GM06990 (cell line): ENCODE data around the gene TBC1D22A.

Experiments
- DNase-seq: peaks from one replicate; pipeline ENCODE4 v3.0.0-alpha.2; 2011; ENCODE audit not compliant: insufficient read length; ENCODE audit errors: extremely low read depth
- H3K27me3 ChIP-seq: replicated peaks from 2 replicates; pipeline ENCODE4 v1.6.0; 2011; ENCODE audit warnings: low read length; ENCODE audit not compliant: control insufficient read depth, insufficient read depth
- H3K36me3 ChIP-seq: 2 replicates; pipeline ENCODE4 v1.5.1; 2011; ENCODE audit warnings: low read length; ENCODE audit not compliant: control insufficient read depth, insufficient read depth
- H3K4me3 ChIP-seq: replicated peaks from 2 replicates; pipeline ENCODE4 v1.5.1; 2011; ENCODE audit warnings: low read depth, mild to moderate bottlenecking, control low read depth, low read length
- TF ChIP-seq, protein P1 (sequence below): IDR thresholded peaks from 2 replicates; pipeline ENCODE4 v1.5.1; 2011; ENCODE audit warnings: low read length, control low read depth, mild to moderate bottlenecking, inconsistent platforms; ENCODE audit not compliant: insufficient read depth, poor library complexity, severe bottlenecking

Gene TBC1D22A

DNA sequence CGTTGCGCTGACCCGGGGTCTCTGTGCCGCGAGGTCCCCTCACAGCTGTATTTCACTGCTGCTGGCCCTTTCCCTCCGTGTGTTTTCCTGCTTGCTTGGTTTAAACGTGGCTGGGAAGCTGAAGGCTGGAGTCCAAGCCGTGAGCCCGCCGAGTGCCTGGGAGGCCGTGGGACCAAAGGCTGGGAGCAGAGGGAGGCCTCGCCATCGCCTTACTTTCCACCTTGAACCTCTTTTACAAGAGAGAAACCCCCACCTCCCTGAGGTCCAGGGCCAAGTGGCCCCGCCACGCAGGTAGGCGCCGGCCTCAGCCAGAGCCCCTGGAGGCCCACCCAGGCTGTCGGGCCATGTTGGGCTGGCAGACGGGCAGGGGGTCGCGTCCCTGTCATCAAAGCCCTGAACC is 411.6 kb downstream of the TBC1D22A start:
- TF ChIP-seq, protein P1, sequence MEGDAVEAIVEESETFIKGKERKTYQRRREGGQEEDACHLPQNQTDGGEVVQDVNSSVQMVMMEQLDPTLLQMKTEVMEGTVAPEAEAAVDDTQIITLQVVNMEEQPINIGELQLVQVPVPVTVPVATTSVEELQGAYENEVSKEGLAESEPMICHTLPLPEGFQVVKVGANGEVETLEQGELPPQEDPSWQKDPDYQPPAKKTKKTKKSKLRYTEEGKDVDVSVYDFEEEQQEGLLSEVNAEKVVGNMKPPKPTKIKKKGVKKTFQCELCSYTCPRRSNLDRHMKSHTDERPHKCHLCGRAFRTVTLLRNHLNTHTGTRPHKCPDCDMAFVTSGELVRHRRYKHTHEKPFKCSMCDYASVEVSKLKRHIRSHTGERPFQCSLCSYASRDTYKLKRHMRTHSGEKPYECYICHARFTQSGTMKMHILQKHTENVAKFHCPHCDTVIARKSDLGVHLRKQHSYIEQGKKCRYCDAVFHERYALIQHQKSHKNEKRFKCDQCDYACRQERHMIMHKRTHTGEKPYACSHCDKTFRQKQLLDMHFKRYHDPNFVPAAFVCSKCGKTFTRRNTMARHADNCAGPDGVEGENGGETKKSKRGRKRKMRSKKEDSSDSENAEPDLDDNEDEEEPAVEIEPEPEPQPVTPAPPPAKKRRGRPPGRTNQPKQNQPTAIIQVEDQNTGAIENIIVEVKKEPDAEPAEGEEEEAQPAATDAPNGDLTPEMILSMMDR, result no peak
- Histone ChIP-seq H3K4me3 (no peak overlapping the region), H3K27me3 (no peaks in the 10 kb centered on the region), H3K36me3 (peaks cover 7% of the 10 kb centered on the region)
- peak; percentile 3 for DNase-seq

DNA sequence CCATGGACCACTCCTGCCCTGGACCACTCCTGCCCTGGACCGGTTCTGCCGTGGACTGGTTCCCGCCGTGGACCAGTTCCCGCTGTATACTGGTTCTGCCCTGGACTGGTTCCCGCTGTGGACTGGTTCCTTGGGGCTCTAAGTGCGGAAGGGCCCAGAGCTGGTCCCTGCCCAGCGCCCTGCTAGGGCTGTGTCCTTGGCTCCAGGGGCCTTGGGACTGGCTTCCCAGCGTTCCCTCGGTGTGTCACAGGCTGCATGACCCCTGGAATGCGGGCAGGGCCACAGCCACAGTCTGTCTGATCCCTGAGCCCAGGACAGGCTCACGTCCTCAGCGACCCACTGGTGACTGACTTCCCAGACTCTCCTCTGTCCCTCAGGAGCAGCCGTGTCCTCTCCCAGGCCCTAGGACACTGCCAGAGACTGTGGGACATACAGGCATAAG is 412.2 kb downstream of the TBC1D22A start:
- Histone ChIP-seq H3K27me3 (no peaks in the 10 kb centered on the region), H3K36me3 (peaks cover 7% of the 10 kb centered on the region), H3K4me3 (no peak overlapping the region)
- DNase-seq, result peak; percentile 0
- TF ChIP-seq, protein P1, result no peak

DNA sequence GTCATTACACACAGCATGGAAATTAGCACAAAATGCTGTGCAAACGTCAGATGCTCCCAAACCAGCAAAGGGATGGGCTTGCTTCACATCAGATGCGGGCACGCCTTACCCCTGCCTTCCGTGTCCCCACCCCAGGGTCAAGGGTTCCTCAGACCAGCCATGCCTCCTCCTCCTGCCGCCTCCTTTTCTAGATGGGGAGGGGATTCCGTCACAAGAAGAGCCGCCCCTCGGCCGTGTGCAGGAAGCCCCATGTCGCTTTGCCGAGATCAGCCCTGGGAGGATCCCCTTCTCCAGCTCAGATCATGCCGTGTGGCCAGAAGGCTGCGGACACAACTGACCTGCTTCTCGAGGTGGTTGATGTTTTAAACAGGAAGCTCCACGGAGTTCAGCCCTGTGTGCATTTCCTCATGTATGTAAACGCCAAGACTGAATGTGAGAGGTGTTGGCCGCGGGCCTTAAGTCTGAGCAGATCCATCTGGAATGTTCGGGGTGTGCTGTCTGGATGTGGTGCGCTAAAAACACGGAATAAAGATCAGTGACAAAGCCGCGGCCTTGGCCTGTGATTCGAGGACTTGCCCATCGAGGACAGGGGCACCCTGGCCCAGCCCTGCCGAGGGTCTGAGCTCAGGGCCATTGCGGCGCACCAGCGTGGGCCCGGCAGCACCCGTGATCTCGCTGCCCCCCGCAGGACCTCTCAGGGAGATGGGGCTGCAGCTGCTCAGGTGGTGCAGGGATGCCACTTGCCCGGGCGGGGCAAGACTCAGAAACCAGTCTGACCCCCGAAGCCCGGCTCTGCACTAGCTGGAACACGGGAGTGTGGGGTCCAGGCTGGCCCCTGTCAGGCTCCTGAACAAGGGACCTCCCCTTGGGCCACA is 412.9 kb downstream of the TBC1D22A start:
- Histone ChIP-seq H3K27me3 (no peaks in the 10 kb centered on the region), H3K36me3 (peaks cover 7% of the 10 kb centered on the region), H3K4me3 (no peak overlapping the region)
- DNase-seq, result peak; percentile 1
- TF ChIP-seq, protein P1, result no peak

DNA sequence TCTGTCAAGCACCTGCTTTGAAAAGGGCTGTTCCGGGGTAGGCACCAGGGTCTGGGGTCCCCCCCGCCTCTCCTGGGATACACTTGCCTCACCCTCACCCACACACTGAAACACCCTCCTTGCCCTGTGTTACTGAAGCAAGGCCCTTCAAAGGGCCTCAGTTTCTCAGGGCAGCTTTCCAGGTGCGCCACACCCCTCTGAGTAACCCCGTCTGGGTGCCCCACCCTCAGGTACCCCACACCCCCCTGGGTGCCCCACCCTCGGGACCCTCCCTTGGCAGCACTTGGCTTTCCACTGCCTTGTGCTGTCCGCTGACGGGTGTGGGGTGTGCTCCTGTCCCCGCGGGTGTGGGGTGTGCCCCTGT is 413.6 kb downstream of the TBC1D22A start:
- TF ChIP-seq, protein P1, result no peak
- DNase-seq, result peak; percentile 0

DNA sequence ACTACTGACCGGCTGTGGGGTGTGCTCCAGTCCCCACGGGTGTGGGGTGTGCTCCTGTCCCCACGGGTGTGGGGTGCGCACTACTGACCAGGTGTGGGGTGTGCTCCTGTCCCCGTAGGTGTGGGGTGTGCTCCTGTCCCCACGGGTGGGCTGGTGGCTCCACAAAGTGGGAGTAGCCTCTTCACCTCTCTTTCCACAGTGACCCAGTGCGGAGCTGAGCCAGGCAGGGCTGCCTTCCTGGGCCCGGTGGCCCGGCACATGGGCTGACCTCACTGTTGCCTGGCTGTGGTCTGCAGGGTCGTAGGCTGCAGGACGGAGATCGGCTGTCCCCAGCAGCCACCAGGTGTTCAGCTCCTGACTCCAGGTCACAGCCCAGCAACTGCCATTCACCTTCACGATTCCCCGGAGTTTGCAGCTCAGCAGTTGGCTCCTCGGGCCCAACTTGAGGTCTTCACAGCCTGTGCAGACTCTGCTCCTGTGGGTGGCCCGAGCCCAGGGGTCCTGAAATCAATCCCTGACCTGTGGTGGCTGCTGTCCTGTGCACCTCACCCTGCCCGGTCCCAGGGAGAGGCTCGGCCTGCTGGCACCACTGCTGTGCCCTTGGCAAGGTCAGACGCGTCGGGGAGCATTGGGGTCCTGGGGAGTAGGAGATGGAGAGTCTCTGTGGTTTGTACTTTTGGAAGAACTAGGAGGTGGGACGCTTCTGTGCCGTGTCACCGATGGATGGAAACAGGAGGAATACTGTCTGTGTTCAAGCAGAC is 414.3 kb downstream of the TBC1D22A start:
- peak; percentile 4 for DNase-seq
- Histone ChIP-seq H3K4me3 (no peak overlapping the region), H3K27me3 (no peaks in the 10 kb centered on the region), H3K36me3 (peaks cover 6% of the 10 kb centered on the region)
- TF ChIP-seq, protein P1, result no peak

More for the DNA sequence above, 413.6 kb downstream of the TBC1D22A start:
- H3K27me3 ChIP-seq, result no peaks in the 10 kb centered on the region
- H3K4me3 ChIP-seq, result no peak overlapping the region
- H3K36me3 ChIP-seq, result peaks cover 6% of the 10 kb centered on the region
